GM18511 (cell line): ENCODE results near the gene EGR1.
A peak's percentile ranks its signal among the peaks of the same experiment; 100 is the strongest.

Experiments
- ATAC-seq: cut with Tn5 transposase; IDR thresholded peaks from one replicate; pipeline ENCODE4 v1.9.1; 2021; ENCODE audit warnings: mild to moderate bottlenecking, moderate library complexity; ENCODE audit not compliant: unreplicated experiment

EGR1 gene

DNA sequence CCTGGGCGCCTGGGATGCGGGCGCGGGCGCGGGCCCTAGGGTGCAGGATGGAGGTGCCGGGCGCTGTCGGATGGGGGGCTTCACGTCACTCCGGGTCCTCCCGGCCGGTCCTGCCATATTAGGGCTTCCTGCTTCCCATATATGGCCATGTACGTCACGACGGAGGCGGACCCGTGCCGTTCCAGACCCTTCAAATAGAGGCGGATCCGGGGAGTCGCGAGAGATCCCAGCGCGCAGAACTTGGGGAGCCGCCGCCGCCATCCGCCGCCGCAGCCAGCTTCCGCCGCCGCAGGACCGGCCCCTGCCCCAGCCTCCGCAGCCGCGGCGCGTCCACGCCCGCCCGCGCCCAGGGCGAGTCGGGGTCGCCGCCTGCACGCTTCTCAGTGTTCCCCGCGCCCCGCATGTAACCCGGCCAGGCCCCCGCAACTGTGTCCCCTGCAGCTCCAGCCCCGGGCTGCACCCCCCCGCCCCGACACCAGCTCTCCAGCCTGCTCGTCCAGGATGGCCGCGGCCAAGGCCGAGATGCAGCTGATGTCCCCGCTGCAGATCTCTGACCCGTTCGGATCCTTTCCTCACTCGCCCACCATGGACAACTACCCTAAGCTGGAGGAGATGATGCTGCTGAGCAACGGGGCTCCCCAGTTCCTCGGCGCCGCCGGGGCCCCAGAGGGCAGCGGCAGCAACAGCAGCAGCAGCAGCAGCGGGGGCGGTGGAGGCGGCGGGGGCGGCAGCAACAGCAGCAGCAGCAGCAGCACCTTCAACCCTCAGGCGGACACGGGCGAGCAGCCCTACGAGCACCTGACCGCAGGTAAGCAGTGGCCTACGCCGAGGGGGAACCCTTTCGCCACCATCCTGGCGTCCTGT, at the start of gene EGR1:
Gene EGR1 (plus strand): TSS at position 219 of the 864 bp plus-strand sequence. CDS start 283 bp downstream, at position 502.
- ATAC-seq = peak; percentile 64

DNA sequence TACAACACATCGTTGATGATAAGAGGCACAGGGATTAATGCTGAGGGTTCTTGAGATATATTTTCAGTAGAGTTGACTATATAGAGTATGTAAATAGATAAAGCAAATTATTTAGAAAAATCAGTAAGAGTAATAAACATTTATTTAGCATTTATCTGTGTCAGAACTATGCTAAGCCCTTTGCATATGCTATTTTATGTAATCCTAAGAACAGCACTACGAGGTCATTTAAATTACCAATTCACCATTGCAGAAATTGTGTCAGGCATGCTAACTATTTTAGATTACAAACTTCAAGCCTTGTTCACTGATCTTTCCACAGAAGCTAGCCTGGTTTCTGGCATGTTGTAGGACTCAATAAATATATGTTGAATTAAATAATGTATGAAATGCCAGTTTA, 46.8 kb upstream of the EGR1 start:
- ATAC-seq = no peak

DNA sequence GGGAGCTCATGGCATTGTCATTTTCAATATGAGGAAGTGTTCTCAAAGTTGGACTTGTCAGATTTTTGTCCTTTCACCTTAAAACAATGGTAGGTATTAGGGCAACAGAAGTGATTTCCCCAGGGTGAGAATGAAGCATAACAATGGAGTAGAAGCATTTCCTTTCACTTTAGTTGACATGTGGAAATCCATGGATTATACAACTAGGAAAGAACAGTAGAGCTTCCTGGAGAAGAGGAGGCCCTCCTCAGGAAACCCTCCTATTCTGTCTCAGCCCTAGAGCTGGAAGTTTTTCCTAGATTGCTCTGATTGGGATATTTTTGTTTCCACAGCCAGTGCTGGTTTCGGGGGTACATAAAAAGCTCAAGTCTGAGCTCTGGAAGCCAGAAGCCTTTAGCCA, 40.2 kb upstream of the EGR1 start:
- ATAC-seq = no peak

DNA sequence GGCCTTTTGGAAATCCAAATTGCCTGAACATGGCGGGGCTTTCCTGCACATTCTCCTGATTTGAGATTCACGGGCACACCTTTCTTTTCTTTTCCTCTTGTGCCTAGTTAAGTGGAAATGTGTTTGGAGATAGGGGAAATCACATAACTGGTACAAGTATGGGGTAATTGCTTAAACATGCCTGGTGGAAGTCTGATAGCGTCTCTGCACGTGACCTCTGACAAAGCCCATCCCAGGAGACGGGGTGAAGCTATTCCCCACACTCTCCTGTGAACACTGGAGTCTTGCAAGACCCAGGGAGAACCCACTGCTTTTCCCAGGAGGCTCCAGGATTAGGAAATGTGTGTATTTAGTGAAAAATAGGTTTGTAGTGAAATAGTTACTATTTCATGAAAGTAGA, 29.3 kb upstream of the EGR1 start:
- ATAC-seq = no peak

DNA sequence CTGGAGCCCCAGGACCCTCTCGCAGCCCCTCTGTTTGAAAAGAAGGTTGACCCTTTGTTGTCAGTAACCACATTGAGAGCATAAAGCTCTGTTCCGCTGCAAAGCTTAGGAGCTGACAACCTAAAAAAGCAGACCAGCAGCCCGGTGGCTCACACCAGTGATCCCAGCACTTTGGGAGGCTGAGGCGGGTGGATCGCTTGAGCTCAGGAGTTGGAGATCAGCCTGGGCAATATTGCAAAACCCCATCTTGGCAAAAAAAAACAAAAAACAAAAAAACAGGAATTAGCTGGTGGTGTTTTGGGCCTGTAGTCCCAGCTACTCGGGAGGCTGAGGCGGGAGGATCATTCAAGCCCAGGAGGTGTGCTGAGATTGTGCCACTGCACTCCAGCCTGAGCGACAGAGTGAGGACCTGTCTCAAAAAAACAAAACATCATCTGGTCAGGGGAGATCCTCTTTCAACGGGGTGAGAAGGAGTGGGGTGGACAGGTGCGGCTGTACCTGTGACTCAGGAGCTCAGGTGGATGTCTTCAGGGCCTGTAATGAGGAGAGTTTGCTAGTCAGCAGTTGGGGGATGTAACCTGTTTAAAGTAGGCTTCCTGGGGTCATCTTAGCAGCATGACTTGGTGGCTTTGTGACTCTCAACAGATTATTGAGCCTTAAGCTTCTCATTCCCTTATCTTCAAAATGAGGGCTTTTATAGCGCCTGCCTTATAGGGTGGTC, 27.1 kb upstream of the EGR1 start:
- ATAC-seq = no peak

DNA sequence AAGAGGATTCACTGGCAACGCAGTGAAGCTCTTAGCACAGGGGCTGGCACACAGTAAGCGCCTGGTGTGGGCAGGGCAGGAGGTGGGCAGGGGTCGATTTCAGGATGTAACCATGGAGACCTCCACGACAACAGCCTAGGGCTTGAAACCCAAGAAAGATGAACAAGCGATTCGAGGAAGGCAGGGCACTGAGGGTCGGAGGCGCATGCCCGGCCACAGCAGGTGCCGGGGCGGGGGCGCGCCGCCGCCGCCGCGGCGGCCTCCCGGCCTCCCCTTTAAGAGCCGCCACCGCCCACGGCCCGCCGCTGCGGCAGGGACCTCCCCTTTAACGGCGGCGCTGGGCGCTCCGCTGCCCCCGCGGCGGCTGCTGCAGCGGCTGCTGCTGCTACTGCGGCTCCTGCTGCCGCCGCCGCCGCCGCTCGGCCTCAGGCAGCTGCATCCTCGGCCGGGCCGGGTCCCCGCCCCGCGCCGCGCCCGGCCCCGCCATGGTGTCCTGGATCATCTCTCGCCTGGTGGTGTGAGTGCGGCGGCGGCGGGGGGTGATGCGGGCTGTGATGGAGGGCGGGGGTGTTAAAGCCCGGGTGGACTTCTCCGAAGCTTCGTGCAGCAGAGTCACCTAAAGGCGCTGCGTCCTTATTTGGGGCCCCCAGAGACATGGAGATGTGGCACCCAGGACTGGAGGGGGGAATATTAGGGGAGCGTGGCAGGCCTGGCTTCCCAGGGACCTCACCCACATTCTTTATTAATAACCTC, 26.4 kb upstream of the EGR1 start, which contains the start of gene REEP2:
Gene REEP2 (plus strand): TSS at position 334 of the 753 bp plus-strand sequence. CDS start 152 bp downstream, at position 486.
- ATAC-seq = peak; percentile 79

DNA sequence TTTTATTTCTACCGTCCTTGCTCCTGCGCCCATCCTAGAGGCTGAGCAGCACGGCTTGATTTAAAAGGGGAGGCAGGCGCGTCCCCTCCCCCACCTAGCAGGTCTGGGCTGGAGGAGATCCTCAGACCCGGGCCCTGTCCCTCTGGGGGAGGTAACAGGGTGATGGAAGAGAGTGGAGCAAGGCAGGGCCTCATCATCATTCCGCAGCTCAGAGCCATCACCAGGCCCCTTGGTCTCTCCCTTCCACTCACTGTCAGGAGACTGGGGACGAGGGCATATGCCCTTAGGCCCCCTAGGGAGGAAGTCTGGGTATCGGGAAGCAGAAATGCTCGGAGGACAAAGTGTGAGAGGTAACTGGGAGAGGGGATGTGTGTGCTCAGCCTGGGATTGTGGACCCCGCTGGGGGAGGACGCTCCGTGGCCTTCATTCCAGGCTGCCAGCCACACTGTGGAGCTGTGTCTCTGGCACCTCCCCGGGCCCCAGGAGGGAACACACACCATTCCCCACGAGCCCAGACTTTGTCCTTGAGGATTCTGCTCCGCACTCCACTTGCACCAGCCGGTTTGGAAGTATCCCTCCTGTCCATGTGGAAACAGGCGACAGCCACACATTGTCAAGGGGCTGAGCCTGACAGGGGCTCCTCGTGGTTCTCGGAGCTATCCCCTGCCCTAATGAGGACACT, 25.7 kb upstream of the EGR1 start:
- peak; percentile 32 for ATAC-seq

DNA sequence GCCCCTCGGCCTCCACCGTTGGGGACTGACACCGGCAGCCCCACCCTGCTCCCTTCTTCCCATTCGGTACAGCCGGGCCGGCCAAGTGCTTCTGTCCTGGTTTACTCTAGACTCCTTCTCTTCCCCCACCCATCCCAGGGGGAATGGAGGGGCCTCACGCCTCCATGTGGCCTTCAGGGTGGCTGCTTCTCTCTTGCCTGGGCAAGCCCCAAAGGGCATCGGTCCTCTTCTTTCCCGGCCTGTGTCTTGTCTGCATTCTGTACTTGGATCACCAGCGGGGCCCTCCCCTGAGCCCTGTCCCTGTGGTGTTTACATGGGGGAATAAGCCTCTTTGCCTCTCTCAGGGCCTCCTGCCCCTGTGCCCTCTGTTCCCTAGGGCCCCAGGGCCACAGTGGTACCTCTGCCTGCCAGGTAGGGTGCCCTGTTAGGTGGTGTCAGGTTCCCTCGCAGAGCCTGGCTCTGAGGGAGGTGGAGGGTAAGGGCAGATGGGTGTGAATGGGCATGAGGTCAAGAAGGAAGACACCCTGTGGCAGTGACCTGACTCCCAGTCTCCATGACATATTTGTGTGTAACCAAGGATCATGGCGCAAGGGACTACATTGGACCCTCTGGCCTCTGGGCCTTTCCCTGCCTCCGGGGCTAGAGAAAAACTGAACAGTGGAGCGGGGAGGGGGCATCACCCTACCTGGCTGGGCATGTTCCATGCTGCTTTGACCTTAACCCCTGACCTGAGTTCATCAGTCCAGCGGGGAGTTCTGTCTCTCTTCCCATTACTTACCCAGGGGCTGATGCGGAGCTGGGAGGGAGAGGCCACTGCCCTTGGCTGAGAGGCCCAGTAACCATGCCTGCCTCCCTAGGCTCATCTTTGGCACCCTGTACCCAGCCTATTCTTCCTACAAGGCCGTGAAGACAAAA, 24.9 kb upstream of the EGR1 start:
- ATAC-seq = no peak

DNA sequence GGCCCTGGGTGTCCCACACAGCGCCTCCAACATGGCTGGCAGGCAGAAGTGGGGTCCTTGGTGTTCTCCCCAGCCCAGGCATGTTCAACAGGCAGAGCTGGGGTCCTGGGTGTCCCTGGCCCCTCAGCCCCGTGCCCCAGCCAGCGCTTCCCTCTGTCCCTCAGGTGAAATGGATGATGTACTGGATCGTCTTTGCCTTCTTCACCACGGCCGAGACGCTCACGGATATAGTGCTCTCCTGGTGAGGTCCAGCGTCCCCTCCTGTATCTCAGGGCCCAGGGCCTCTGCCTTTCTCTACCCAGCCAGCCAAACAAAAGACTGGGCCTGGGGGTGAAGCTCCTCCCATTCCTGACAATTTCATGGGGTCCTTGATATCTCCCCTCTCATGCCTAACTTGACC, 24.1 kb upstream of the EGR1 start:
- ATAC-seq = no peak

DNA sequence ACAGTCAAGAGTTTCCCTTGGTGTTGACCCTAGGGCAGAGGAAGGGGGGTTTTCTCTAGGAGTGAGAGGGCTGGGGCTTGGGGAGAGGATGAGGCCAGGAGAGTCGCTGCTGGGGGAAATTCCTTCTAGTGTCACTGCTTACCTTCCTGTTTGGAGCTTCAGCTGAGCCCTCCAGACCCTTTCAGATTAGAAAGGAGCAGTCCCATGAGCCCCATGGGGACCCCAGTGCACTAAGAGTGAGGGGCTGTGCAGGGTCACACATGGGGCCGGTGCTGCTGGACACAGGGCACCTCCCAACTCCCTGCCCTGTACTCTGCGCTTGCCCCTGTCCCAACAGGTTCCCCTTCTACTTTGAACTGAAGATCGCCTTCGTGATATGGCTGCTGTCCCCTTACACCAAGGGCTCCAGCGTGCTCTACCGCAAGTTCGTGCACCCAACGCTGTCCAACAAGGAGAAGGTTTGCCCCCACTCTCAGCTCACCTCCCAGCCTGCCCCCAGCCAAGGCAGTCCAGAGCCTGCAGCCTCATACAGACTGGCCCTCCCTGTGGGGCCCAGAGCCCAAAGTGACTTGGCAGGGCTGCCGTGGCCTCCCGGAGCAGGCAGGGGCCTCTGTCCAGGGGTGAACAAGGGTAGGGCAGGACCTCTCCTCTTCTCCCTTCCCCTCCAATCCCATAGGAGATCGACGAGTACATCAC, 21.1 kb upstream of the EGR1 start:
- ATAC-seq = no peak

DNA sequence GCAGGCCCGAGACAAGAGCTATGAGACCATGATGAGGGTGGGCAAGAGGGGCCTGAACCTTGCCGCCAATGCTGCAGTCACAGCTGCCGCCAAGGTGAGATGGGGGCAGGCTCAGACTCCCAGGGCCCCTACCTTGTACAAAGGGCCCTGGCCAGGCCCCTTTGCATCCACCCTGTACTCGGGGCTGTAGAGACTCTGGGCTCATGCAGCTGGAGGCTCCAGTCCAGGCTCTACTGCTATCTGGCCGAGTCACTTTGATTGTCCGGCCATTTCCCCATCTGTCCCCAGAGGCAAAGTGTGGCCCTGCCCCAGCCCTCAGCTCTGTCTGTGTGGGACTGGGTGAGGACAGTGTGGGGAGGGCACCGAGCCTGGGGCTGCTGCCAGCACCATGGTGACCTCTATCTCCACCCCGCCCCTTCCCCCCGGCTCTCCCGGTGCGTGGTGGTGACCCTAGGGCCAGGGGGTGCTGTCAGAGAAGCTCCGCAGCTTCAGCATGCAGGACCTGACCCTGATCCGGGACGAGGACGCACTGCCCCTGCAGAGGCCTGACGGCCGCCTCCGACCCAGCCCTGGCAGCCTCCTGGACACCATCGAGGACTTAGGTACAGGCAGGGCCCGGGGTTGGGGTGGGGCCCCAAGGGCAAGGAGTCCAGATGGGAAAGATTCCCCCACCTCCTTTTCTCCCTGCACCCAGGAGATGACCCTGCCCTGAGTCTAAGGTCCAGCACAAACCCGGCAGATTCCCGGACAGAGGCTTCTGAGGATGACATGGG, 20.3 kb upstream of the EGR1 start:
- ATAC-seq = no peak

DNA sequence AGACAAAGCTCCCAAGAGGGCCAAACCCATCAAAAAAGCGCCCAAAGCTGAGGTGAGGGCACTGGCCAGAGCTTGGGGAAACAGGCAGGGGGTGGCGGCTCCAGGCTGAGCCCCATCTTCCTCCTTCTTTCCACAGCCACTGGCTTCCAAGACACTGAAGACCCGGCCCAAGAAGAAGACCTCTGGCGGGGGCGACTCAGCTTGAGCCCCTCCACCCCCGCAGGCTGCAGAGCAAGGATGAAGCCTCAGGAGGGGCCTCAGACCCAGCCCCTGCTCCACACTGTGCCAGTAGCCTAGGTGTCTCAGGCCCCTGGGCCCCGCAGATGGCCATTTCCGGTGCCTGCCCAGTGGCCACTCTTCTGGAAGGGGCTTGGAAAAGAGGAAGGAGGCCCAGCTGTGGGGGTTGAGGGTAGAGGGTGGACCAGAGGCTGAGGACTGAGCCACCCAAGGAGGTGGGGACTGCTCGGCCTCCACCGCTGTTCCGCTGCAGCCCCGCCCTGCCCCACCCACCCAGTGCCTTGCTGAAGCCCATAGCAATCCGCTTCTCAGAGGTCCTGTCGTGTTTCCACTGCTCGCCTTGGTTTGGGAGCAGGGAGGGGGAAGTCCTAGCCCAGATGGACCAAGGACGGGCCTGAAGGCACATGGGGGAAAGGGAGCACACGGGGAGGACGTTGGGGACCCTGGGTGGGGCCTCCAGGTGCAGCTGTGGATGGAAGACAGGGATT, 19.6 kb upstream of the EGR1 start:
- no peak for ATAC-seq

DNA sequence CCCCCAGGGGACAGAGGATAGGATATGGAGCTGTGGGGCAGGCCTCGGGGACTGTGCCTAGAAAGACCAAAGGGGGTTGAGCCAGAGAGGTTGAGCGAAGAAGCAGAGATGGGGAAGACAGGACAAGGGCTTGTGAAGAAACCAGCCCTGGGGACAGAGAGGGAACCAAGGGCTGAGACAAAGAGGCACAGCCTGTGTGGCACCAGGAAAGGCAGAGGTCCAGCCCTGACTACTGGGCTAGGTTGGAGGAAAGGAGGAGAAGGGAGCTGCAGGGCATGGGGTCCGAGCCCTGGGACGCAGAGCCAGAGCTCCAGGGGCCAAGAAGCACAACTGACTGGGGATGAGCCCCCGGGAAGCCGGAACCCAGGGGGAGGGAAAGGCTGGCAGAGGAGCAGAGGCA, 17.2 kb upstream of the EGR1 start:
- no peak for ATAC-seq

DNA sequence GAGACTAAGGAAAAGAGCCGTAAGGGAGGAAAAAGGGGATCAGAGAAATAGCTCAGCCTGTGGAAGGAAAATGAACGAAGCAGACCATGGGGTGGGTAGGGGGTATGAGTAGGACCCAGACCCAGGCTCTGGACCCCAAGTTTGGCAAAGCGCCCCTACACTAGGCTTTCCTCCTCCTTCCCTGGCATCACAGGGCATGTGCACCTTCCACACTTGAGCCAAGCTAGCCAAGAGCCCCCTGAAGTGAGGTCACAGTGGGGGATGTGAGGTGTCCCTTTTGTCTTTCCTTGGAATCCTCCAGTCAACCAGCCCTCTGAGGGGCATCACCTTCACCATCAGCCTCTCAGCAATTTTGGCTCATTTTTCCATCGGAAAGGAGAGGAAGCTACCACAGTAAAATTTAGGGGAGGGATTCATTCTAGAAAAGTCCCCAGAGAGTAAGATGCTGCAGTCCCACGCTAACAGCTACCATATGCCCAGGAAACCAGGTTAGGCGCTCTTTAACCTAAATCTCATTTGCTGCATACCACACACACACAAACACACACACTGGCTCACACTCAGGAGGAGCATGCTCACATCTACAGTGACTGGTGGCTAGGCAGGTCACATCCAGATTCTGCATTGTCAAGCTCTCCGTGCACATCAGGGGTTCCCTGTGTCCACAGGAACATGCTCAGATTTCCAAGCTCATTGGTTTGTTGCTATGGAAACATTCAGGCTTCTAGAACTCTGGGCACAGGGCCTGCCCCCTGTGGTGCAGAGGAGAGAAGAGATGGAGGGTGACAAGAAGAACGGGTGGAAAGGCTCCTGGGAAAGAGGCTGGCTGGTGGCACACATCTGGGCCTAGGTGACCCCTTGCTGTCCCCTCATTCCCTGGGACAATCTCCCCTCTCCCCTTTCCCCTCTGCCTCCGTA, 16.5 kb upstream of the EGR1 start:
- no peak for ATAC-seq

DNA sequence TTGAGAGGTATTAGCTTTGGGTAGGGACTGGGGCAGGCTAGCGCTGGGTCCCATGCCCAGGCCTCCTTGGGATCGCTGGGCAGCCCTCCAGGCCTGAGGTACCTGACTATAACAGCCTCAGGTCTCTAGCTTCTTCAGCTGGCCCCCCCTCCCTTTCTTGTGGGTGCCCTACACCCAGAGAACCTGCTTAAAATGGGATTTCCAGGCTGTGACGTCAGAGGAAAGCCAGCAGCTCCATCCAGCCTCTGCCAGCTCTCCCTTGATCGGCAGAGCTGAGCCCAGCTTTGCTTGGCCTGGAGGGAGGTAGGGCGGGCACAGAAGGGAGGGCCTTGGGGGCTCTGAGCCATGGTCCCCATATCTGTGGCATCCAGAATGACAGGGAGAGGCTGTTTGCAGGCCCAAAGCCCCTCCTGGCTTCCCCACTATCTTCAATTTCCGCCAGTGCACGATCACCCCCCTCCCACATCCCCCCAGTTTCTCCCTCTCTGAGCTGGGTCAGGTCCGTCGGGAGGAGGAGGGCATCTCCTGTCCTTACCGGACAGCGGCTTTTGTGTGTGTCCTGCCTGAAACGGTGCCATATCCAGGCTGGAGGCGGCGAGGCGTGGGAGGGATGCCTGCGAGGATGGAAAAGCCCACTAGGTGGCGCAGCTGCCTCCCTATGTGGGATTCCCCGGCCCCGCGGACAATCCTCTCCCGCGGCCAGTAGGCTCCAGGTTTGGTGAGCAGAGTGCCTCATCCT, 15.6 kb upstream of the EGR1 start:
- ATAC-seq = peak; percentile 90

DNA sequence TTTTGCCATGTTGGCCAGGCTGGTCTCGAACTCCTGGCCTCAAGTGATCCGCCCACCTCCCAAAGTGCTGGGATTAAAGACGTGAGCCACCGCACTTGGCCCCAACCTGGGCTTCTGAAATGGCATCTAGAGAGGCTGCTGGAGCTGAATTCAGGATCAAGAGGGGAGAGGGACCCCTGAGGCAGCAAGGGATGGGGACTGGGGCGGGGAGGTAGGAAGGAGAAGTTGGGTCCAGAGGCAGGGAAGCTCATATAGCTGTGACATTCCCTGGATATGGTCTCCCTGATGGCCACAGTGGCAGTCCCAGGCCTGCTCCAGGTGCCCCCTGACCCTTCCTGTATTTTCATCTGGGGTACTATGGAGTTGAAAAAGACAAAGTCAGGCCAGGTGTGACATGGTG, 14.3 kb upstream of the EGR1 start:
- no peak for ATAC-seq
